ENCODE data around the gene TPT1. TPM values are rescaled to one million over a fixed set of nuclear protein-coding genes. Genes with fewer than 3 reads are reported as not detected.
A peak's percentile ranks its signal among the peaks of the same experiment; 100 is the strongest.

The TPT1 gene
- total and polyA plus RNA-seq, 3 experiments from 2014 or later, result 2,788 to 3,378 (median 3,313) TPM

GRCh38 chr13:45339399-45339798 is 1.6 kb downstream of the TPT1 start:
- H3K27me3 Mint-ChIP-seq, result peaks cover 0 to 6% of the 10 kb centered on the region in 2 donors
- peak overlapping the region; percentile 96 for H3K27ac ChIP-seq (ENCODE audit: low read depth, low read length)
- no peaks in the 10 kb centered on the region for H3K9me3 ChIP-seq (ENCODE audit: low read length)
- DNase-seq, result no peak
- peak overlapping the region; percentile 71 for H3K4me3 ChIP-seq (ENCODE audit: low read length)
- ChIA-PET POLR2A (interaction anchor here (0.6 to 1.0 kb wide), 2 partner anchors 28 to 99 kb away, joined by 3 read pairs; no protein-coding TSS in a partner anchor), CTCF (interaction anchor here (1.8 to 4.8 kb wide), 3 partner anchors 29 to 54 kb away, joined by 6 to 30 read pairs (median 19); no protein-coding TSS in a partner anchor)
- H3K36me3 Mint-ChIP-seq, result peaks cover 16 to 61% (median 33%) of the 10 kb centered on the region in 3 donors
- H3K27me3 ChIP-seq (ENCODE audit: insufficient read depth, low read length, poor library complexity, severe bottlenecking), result no peaks in the 10 kb centered on the region
- H3K27ac Mint-ChIP-seq, result peak overlapping the region in 7 of 8 donors; percentile 14 to 100 (median 100)
- H3K4me3 Mint-ChIP-seq, result peak overlapping the region; percentile 95 to 100 (median 98)
- H3K9me3 Mint-ChIP-seq, result peaks cover 0 to 4% (median 0%) of the 10 kb centered on the region in 5 donors
- peaks cover 66% of the 10 kb centered on the region for H3K4me1 ChIP-seq (ENCODE audit: insufficient read depth, low read length)
- H3K4me1 Mint-ChIP-seq, result peaks cover 71 to 88% (median 80%) of the 10 kb centered on the region in 3 donors
- peaks cover 38% of the 10 kb centered on the region for H3K36me3 ChIP-seq (ENCODE audit: insufficient read depth, low read length)

GRCh38 chr13:45337803-45338202 is 3.2 kb downstream of the TPT1 start:
- no peaks in the 10 kb centered on the region for H3K27me3 ChIP-seq (ENCODE audit: insufficient read depth, low read length, poor library complexity, severe bottlenecking)
- H3K36me3 Mint-ChIP-seq, result peaks cover 16 to 58% (median 31%) of the 10 kb centered on the region in 3 donors
- peaks cover 0 to 4% (median 0%) of the 10 kb centered on the region in 5 donors for H3K9me3 Mint-ChIP-seq
- no peak for DNase-seq
- no peak overlapping the region for H3K4me3 ChIP-seq (ENCODE audit: low read length)
- no peaks in the 10 kb centered on the region for H3K9me3 ChIP-seq (ENCODE audit: low read length)
- no peak overlapping the region for H3K27ac ChIP-seq (ENCODE audit: low read depth, low read length)
- peaks cover 38% of the 10 kb centered on the region for H3K36me3 ChIP-seq (ENCODE audit: insufficient read depth, low read length)
- H3K4me1 Mint-ChIP-seq, result peaks cover 82 to 95% (median 92%) of the 10 kb centered on the region in 3 donors
- peak overlapping the region in 6 of 7 donors; percentile 15 to 99 (median 89) for H3K4me3 Mint-ChIP-seq
- peaks cover 0 to 5% of the 10 kb centered on the region in 2 donors for H3K27me3 Mint-ChIP-seq
- ChIA-PET POLR2A (interaction anchor here (1.8 kb wide), 1 partner anchor 29 kb away, joined by 6 read pairs; no protein-coding TSS in a partner anchor), CTCF (interaction anchor here (1.3 to 1.9 kb wide), 3 partner anchors 28 to 67 kb away, joined by 3 to 6 read pairs (median 3); no protein-coding TSS in a partner anchor)
- peak overlapping the region; percentile 52 to 100 (median 72) for H3K27ac Mint-ChIP-seq
- peaks cover 79% of the 10 kb centered on the region for H3K4me1 ChIP-seq (ENCODE audit: insufficient read depth, low read length)

- Histone ChIP-seq H3K4me1 (ENCODE audit: insufficient read depth, low read length) (peaks cover 79% of the 10 kb centered on the region), H3K4me3 (ENCODE audit: low read length) (no peak overlapping the region), H3K27ac (ENCODE audit: low read depth, low read length) (no peak overlapping the region), H3K9me3 (ENCODE audit: low read length) (no peaks in the 10 kb centered on the region), H3K27me3 (ENCODE audit: insufficient read depth, low read length, poor library complexity, severe bottlenecking) (no peaks in the 10 kb centered on the region), H3K36me3 (ENCODE audit: insufficient read depth, low read length) (peaks cover 38% of the 10 kb centered on the region)
- Mint-ChIP-seq H3K4me1 (peaks cover 83 to 95% (median 92%) of the 10 kb centered on the region in 3 donors), H3K27me3 (peaks cover 0 to 4% of the 10 kb centered on the region in 2 donors), H3K27ac (peak overlapping the region in 7 of 8 donors; percentile 53 to 100 (median 78)), H3K36me3 (peaks cover 16 to 58% (median 30%) of the 10 kb centered on the region in 3 donors), H3K9me3 (peaks cover 0 to 4% (median 0%) of the 10 kb centered on the region in 5 donors), H3K4me3 (peak overlapping the region in 6 of 7 donors; percentile 15 to 99 (median 89))
- DNase-seq, result no peak
- CTCF ChIA-PET, result interaction anchor here (1.3 to 1.9 kb wide), 3 partner anchors 28 to 68 kb away, joined by 3 to 6 read pairs (median 3); no protein-coding TSS in a partner anchor
- POLR2A ChIA-PET, result interaction anchor here (1.8 kb wide), 1 partner anchor 30 kb away, joined by 6 read pairs; no protein-coding TSS in a partner anchor
Observed at GRCh38 chr13:45337395-45337794, 3.6 kb downstream of the TPT1 start.

GRCh38 chr13:45336025-45336800 is 4.8 kb downstream of the TPT1 start:
- Histone ChIP-seq H3K4me1 (ENCODE audit: insufficient read depth, low read length) (peaks cover 76% of the 10 kb centered on the region), H3K27ac (ENCODE audit: low read depth, low read length) (no peak overlapping the region), H3K9me3 (ENCODE audit: low read length) (no peaks in the 10 kb centered on the region), H3K4me3 (ENCODE audit: low read length) (no peak overlapping the region), H3K27me3 (ENCODE audit: insufficient read depth, low read length, poor library complexity, severe bottlenecking) (no peaks in the 10 kb centered on the region), H3K36me3 (ENCODE audit: insufficient read depth, low read length) (peaks cover 38% of the 10 kb centered on the region)
- Mint-ChIP-seq H3K4me3 (peak overlapping the region in 6 of 7 donors; percentile 0 to 58 (median 24)), H3K27ac (peak overlapping the region; percentile 22 to 100 (median 83)), H3K36me3 (peaks cover 16 to 56% (median 30%) of the 10 kb centered on the region in 3 donors), H3K9me3 (peaks cover 0 to 4% (median 0%) of the 10 kb centered on the region in 5 donors), H3K27me3 (peaks cover 0 to 4% of the 10 kb centered on the region in 2 donors), H3K4me1 (peaks cover 84 to 93% (median 90%) of the 10 kb centered on the region in 3 donors)
- ChIA-PET CTCF (interaction anchor here (1.3 to 1.9 kb wide), 2 partner anchors 26 to 69 kb away, joined by 3 to 6 read pairs; no protein-coding TSS in a partner anchor), POLR2A (interaction anchor here (1.8 kb wide), 1 partner anchor 31 kb away, joined by 6 read pairs; no protein-coding TSS in a partner anchor)
- DNase-seq, result no peak

GRCh38 chr13:45335397-45336024 is 5.5 kb downstream of the TPT1 start:
- Mint-ChIP-seq H3K27me3 (no peaks in the 10 kb centered on the region), H3K4me1 (peaks cover 88 to 96% (median 95%) of the 10 kb centered on the region in 3 donors), H3K27ac (peak overlapping the region; percentile 77 to 97 (median 84)), H3K9me3 (no peaks in the 10 kb centered on the region), H3K36me3 (peaks cover 16 to 52% (median 30%) of the 10 kb centered on the region in 3 donors), H3K4me3 (peak overlapping the region in 6 of 7 donors; percentile 13 to 58 (median 34))
- POLR2A ChIA-PET, result interaction anchor here (0.6 kb wide), 1 partner anchor 25 kb away, joined by 3 read pairs; no protein-coding TSS in a partner anchor
- no peaks in the 10 kb centered on the region for H3K27me3 ChIP-seq (ENCODE audit: insufficient read depth, low read length, poor library complexity, severe bottlenecking)
- peaks cover 76% of the 10 kb centered on the region for H3K4me1 ChIP-seq (ENCODE audit: insufficient read depth, low read length)
- H3K27ac ChIP-seq (ENCODE audit: low read depth, low read length), result no peak overlapping the region
- H3K4me3 ChIP-seq (ENCODE audit: low read length), result no peak overlapping the region
- CTCF ChIA-PET, result no interaction called here
- DNase-seq, result no peak
- no peaks in the 10 kb centered on the region for H3K9me3 ChIP-seq (ENCODE audit: low read length)
- peaks cover 38% of the 10 kb centered on the region for H3K36me3 ChIP-seq (ENCODE audit: insufficient read depth, low read length)

- Histone ChIP-seq H3K9me3 (ENCODE audit: low read length) (no peaks in the 10 kb centered on the region), H3K4me3 (ENCODE audit: low read length) (peak overlapping the region; percentile 17), H3K4me1 (ENCODE audit: insufficient read depth, low read length) (peaks cover 78% of the 10 kb centered on the region), H3K27ac (ENCODE audit: low read depth, low read length) (peak overlapping the region; percentile 10), H3K36me3 (ENCODE audit: insufficient read depth, low read length) (peaks cover 32% of the 10 kb centered on the region), H3K27me3 (ENCODE audit: insufficient read depth, low read length, poor library complexity, severe bottlenecking) (no peaks in the 10 kb centered on the region)
- ChIA-PET POLR2A (no interaction called here), CTCF (no interaction called here)
- H3K27me3 Mint-ChIP-seq, result no peaks in the 10 kb centered on the region
- peaks cover 89 to 97% (median 94%) of the 10 kb centered on the region in 3 donors for H3K4me1 Mint-ChIP-seq
- DNase-seq, result peak; percentile 13 to 61 (median 48)
- H3K36me3 Mint-ChIP-seq, result peaks cover 9 to 39% (median 25%) of the 10 kb centered on the region in 3 donors
- no peaks in the 10 kb centered on the region for H3K9me3 Mint-ChIP-seq
- peak overlapping the region; percentile 2 to 78 (median 66) for H3K4me3 Mint-ChIP-seq
- peak overlapping the region; percentile 75 to 97 (median 86) for H3K27ac Mint-ChIP-seq
Observed at GRCh38 chr13:45333977-45334922, 6.7 kb downstream of the TPT1 start.
